Medulla oblongata (tissue), 1 donor: ENCODE measurements around the gene WFDC8.
"Not testable (repeated sequence)": the region's sequence is repeated elsewhere in the genome, so short reads cannot be mapped to it uniquely, and the experiment has no call there.

Source experiments
- DNase-seq: peaks from one replicate; pipeline ENCODE4 v3.0.0-alpha.2; 2015; ENCODE audit errors: extremely low spot score

Gene WFDC8

GRCh38 chr20:45579184-45579583 is at the start of gene WFDC8:
WFDC8 (minus strand) TSS chr20:45579284; CDS start chr20:45579247, 37 bp downstream.
- DNase-seq: no peak

GRCh38 chr20:45626540-45626939 is 47.5 kb upstream of the WFDC8 start:
- DNase-seq: no peak

GRCh38 chr20:45621593-45621992 is 42.5 kb upstream of the WFDC8 start:
- no peak for DNase-seq

DNA sequence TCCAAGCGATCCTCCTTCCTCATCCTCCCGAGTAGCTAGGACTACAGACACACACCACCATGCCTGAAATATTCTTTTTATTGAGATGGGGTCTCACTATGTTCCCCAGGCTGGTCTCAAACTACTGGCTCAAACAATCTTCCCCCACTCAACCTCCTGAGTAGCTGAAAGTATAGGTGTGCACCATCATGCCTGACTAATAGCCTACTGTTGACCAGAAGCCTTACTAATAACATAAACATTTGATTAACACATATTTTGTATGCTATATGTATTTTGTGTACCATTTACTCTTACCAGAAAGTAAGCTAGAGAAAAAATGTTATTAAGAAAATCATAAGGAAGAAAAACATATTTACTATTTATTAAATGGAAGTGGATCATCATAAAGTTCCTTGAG is 38.5 kb upstream of the WFDC8 start:
- DNase-seq: no peak

DNA sequence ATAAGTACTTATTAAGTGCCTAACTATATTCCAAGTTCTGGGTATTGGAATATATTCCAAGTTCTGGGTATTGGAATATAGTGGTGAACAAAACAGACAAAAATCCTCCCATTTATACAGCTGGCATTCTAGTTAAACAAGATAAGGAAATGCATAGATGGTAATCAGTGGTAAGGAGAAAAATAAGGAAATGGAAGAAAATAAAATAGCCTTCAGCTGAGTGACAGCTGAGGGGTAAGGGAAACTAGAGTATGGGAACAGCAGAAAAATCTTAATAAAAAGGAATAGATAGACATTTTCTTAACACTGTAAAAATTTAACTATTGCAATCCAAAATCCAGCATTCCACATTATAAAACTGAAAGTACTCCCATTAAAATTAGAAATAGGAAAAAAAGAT is 33.2 kb upstream of the WFDC8 start:
- DNase-seq: no peak

DNA sequence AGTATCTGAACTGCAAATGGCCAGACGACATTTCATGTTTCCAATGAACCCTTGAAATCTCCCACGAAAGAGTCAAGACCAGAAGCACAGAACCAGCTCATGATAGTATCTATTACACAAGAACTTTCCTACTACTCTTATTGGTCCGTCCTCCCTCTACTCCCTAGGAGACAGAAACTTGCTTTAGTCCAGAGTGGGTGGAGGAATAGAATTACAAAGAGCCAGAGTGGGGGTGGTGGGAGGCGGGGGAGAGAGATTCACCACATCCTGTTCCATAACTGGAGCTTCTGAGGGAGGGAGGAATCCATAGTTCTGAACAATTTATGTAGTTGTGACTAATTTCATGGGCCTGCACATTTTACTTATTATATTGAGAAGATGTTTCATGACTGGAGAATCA is 32.0 kb upstream of the WFDC8 start:
- DNase-seq: no peak

DNA sequence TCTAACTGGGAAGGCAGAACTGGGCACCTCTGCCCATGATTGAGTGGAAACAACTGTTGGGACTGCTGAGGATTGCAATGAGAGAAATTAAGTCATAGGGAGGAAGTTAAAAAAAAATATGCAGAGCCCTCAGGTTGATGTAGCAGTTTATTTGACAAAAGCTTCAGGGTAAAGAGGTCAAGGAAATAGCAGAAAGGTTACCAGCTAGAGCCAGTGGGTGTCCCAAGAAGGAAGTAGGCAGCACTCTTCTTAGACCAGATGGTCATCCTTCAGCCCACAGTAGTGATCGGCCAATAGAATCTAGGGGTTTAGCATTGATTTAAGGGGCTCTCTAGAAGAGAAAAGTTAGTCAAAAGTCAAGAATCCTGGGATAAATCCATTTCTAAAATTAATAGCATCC is 28.7 kb upstream of the WFDC8 start:
- DNase-seq: no peak

GRCh38 chr20:45595235-45595634 is 16.2 kb upstream of the WFDC8 start:
- DNase-seq: no peak

GRCh38 chr20:45593498-45593897 is 14.4 kb upstream of the WFDC8 start:
- DNase-seq: no peak

DNA sequence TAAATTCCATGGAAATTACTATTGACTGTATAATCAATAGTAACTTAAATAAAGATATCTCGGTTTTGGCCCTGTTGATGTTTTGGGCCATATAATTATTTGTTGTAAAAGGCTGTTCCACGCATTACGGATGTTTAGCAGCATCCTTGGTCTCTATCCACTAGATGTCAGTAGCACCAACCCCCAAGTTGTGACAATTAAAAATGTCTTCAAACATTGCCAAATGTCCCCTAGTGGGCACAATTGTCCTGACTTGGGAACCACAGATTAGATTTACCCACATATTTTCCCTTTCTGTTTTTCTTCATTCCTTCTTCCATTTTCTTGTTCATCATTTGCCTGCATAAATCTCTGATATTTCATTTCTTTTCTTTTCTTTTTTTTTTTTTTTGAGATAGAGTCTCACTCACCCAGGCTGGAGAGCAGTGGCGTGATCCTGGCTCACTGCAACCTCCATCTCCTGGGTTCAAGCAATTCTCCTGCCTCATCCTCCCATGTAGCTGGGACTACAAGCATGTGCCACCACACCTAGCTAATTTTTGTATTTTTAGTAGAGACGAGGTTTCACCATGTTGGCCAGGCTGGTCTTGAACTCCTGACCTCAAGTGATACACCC is 13.6 kb upstream of the WFDC8 start:
- DNase-seq: peak; percentile 18

DNA sequence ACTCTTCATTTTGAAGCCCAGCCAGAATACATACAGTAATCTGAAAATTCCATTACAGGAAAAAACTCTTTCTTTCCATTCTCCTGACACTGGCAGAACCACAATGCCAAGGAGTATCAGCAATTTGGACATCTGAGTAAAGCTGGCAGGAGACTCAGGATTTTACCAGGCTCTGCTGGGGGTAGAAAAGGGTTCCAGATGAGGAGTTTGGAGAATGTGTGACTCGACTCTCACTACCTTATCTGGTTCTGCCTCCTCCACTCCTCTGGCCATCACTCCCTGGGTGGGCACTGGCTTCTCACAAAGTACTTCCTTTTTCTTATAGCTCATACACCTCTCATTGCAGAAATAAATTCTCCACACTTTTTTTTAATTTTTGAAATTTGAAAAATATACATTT is 10.6 kb upstream of the WFDC8 start:
- DNase-seq: no peak

GRCh38 chr20:45588800-45589199 is 9.7 kb upstream of the WFDC8 start:
- no peak for DNase-seq

- not testable (repeated sequence) for DNase-seq
Measured at GRCh38 chr20:45585986-45586385, 6.9 kb upstream of the WFDC8 start.

GRCh38 chr20:45584294-45584693 is 5.2 kb upstream of the WFDC8 start:
- DNase-seq: not testable (repeated sequence)

DNA sequence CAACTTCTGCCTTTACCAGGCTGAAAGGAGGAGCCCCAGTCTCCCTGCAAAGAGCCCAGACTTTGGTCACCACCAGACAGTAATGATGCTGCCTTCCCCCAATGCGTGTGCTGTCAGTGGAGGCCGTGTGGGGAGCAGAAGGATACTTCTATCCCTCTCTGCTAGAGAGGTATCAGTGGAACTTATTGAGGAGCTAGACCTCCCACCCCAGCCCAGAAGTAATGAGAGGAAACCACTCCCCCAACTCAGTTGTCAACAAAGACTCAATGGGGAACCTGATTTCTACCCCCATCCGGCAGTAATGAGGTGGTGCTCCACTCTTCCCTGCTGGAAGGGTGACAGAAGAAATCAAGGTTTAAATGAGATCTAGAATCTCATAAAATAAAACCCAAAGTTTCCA is 4.4 kb upstream of the WFDC8 start:
- DNase-seq: no peak

DNA sequence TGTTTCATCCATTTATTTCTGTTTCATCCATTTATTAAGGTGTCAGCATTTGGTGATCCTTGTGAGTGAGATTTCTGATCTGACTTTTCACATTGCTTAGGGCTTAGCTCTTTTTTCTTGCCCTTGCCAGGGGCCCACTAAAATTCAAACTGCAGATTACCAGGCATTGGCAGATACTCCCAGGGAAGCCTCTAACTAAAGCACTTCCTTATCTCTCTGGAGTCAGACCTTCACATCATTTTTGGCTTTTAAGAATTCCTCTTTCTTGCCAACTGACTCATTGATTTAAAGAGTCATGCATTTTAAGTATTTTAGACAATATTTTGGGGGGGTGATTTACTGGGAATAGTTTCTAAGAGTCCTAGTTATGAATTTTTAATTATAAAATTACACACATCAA is 2.6 kb upstream of the WFDC8 start:
- DNase-seq: no peak

DNA sequence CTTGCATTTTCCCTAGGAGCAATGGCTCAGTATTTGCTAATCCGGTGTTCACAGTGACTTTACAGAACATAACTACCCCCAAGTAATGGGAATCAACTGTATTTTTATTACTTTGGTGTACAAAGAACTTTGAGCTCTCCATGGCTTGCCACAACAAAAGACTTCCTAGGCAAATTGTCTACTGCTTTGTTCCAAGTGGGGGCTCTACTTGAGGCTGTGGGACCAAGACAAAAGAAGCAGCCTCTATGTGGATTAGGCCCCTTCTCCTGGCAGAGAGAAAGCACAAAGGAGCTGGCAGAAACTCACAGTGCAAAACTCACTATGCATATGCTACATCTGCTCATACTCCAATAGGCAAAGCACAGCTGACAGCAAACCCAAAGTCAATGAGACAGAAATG is 853 bp downstream of the WFDC8 start:
- DNase-seq: no peak

DNA sequence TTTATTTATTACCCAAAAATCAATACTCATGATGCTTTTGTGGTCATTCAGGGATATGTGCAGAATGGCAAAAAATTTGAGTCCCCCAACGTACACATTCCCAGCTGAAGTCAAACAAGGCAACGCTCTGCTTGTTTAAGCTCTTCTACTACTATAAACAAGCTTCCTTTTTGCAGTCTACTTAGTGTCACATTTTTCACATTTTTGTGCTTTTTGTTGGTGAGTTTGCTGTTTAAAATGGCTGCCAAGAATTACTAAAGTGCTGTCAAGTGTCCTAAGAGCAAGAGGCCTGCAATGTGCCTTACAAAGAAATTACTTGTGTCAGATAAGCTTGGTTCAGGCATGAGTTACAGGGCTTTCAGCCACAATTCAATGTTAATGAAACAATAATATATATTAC is 2.1 kb downstream of the WFDC8 start:
- DNase-seq: no peak

DNA sequence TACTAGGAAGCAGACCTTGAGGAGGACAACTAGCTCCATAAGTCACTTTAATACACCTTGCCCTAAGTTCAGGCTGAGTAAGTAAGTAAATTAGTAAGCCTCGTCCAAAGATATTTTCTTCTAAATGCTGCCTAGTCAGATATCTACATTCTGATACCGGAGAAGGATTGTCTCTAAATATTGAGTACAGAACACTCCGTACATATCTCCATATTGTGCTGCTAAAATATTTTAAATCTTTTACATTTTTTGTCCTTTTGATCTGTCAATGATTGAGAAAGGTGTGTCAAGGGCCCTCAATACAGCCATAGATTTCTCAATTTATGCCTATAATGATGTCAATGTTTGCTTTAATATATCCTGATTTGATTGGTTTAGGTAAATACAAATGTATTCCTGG is 3.2 kb downstream of the WFDC8 start:
- DNase-seq: no peak

DNA sequence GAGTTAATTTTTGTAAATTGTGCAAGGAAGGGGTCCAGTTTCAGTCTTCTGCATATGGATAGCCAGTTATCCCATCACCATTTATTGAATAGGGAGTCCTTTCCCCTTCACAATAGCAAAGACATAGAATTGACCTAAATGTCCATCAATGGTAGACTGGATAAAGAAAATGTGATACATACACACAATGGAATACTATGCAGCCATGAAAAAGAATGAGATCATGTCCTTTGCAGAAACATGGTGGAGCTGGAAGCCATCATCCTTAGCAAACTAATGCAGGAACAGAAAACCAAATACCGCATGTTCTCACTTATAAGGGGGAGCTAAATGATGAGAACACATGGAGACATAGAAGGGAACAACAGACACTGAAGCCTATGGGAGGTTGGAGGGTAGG is 9.4 kb downstream of the WFDC8 start:
- DNase-seq: not testable (repeated sequence)

GRCh38 chr20:45564760-45565276 is 14.3 kb downstream of the WFDC8 start:
- no peak for DNase-seq

- DNase-seq: no peak
Measured at GRCh38 chr20:45555198-45555597, 23.9 kb downstream of the WFDC8 start.

GRCh38 chr20:45552456-45552855 is 26.6 kb downstream of the WFDC8 start:
- DNase-seq: no peak

- DNase-seq: no peak
Measured at GRCh38 chr20:45550765-45551164, 28.3 kb downstream of the WFDC8 start.
